Central memory CD8-positive, alpha-beta T cell (primary cell): ENCODE measurements around the gene MEA1.

Experiments used
- ATAC-seq: fragments of 150-1000 bp; cut with Tn5 transposase; replicated peaks from 2 replicates; pipeline ENCODE4 v1.10.0; 2022; ENCODE audit warnings: mild to moderate bottlenecking, moderate FRiP score, moderate number of reproducible peaks; ENCODE audit not compliant: poor library complexity, severe bottlenecking; ENCODE audit errors: extremely low read depth
- DNase-seq, 2 donors: peaks; one replicate each; pipeline ENCODE4 v3.0.0; 2021; ENCODE audit warnings: low spot score in 2 of 2
- H3K27ac Mint-ChIP-seq: one replicate; pipeline ENCODE4 v1.8.0; 2022; ENCODE audit warnings: low read depth, mild to moderate bottlenecking, moderate library complexity, mixed read lengths
- H3K27me3 Mint-ChIP-seq: one replicate; pipeline ENCODE4 v1.8.0; 2022; ENCODE audit warnings: mixed read lengths
- H3K36me3 Mint-ChIP-seq: one replicate; pipeline ENCODE4 v1.8.0; 2022; ENCODE audit warnings: mild to moderate bottlenecking, moderate library complexity, mixed read lengths; ENCODE audit not compliant: insufficient read depth
- H3K4me1 Mint-ChIP-seq: one replicate; pipeline ENCODE4 v1.8.0; 2022; ENCODE audit warnings: mixed read lengths
- H3K4me3 Mint-ChIP-seq: one replicate; pipeline ENCODE4 v1.8.0; 2022; ENCODE audit warnings: mild to moderate bottlenecking, moderate library complexity, mixed read lengths
- H3K9me3 Mint-ChIP-seq: one replicate; pipeline ENCODE4 v1.8.0; 2022; ENCODE audit warnings: mixed read lengths

MEA1 gene

GRCh38 chr6:42989923-42990322, 23.8 kb downstream of the MEA1 start:
- Mint-ChIP-seq H3K36me3 (peaks cover 14% of the 10 kb centered on the region), H3K9me3 (no peaks in the 10 kb centered on the region), H3K4me1 (peaks cover 55% of the 10 kb centered on the region), H3K4me3 (no peak overlapping the region), H3K27ac (peak overlapping the region; percentile 35), H3K27me3 (no peaks in the 10 kb centered on the region)
- ATAC-seq (no peak), DNase-seq (no peak)

- peaks cover 62% of the 10 kb centered on the region for H3K4me1 Mint-ChIP-seq
- peaks cover 16% of the 10 kb centered on the region for H3K36me3 Mint-ChIP-seq
- DNase-seq (no peak), ATAC-seq (no peak)
- H3K27me3 Mint-ChIP-seq = no peaks in the 10 kb centered on the region
- H3K4me3 Mint-ChIP-seq = no peak overlapping the region
- H3K9me3 Mint-ChIP-seq = no peaks in the 10 kb centered on the region
- H3K27ac Mint-ChIP-seq = no peak overlapping the region
Measured at GRCh38 chr6:42988486-42989020, 25.2 kb downstream of the MEA1 start.

- Mint-ChIP-seq H3K9me3 (no peaks in the 10 kb centered on the region), H3K27me3 (no peaks in the 10 kb centered on the region), H3K4me3 (no peak overlapping the region), H3K36me3 (peaks cover 14% of the 10 kb centered on the region), H3K27ac (no peak overlapping the region), H3K4me1 (peaks cover 62% of the 10 kb centered on the region)
- DNase-seq (no peak), ATAC-seq (no peak)
Measured at GRCh38 chr6:42987533-42988451, 26.0 kb downstream of the MEA1 start.

GRCh38 chr6:42984924-42985475, 28.7 kb downstream of the MEA1 start:
- no peaks in the 10 kb centered on the region for H3K27me3 Mint-ChIP-seq
- H3K9me3 Mint-ChIP-seq = no peaks in the 10 kb centered on the region
- H3K4me3 Mint-ChIP-seq = peak overlapping the region; percentile 89
- ATAC-seq (no peak), DNase-seq (no peak)
- peaks cover 60% of the 10 kb centered on the region for H3K4me1 Mint-ChIP-seq
- peaks cover 12% of the 10 kb centered on the region for H3K36me3 Mint-ChIP-seq
- H3K27ac Mint-ChIP-seq = peak overlapping the region; percentile 90

- H3K27ac Mint-ChIP-seq = peak within 1 kb of the TSS; percentile 90
- peaks cover 15% of the 10 kb centered on the region for H3K36me3 Mint-ChIP-seq
- peaks cover 60% of the 10 kb centered on the region for H3K4me1 Mint-ChIP-seq
- ATAC-seq (peak; percentile 96), DNase-seq (peak; percentile 96 to 98)
- no peaks in the 10 kb centered on the region for H3K27me3 Mint-ChIP-seq
- H3K9me3 Mint-ChIP-seq = no peaks in the 10 kb centered on the region
- H3K4me3 Mint-ChIP-seq = peak within 1 kb of the TSS; percentile 89
Measured at GRCh38 chr6:42984001-42984923, 29.5 kb downstream of the MEA1 start, which contains the start of gene PPP2R5D. Gene PPP2R5D (plus strand): TSS chr6:42984570. CDS start chr6:42984678, 108 bp downstream.

- Mint-ChIP-seq H3K36me3 (peaks cover 23% of the 10 kb centered on the region), H3K9me3 (no peaks in the 10 kb centered on the region), H3K4me3 (no peak overlapping the region), H3K27me3 (no peaks in the 10 kb centered on the region), H3K4me1 (peaks cover 52% of the 10 kb centered on the region), H3K27ac (no peak overlapping the region)
- DNase-seq (no peak), ATAC-seq (no peak)
Measured at GRCh38 chr6:42981836-42982235, 31.9 kb downstream of the MEA1 start.

GRCh38 chr6:42979523-42980177, 34.1 kb downstream of the MEA1 start:
- DNase-seq = peak in 1 of 2 donors; percentile 15
- Mint-ChIP-seq H3K27me3 (no peaks in the 10 kb centered on the region), H3K36me3 (peaks cover 21% of the 10 kb centered on the region), H3K4me1 (peaks cover 43% of the 10 kb centered on the region), H3K27ac (peak overlapping the region; percentile 93), H3K9me3 (no peaks in the 10 kb centered on the region), H3K4me3 (peak overlapping the region; percentile 89)
- ATAC-seq = peak; percentile 11

- Mint-ChIP-seq H3K27ac (peak within 1 kb of the TSS; percentile 93), H3K27me3 (no peaks in the 10 kb centered on the region), H3K9me3 (no peaks in the 10 kb centered on the region), H3K36me3 (peaks cover 16% of the 10 kb centered on the region), H3K4me3 (peak within 1 kb of the TSS; percentile 89), H3K4me1 (peaks cover 42% of the 10 kb centered on the region)
- DNase-seq = peak; percentile 82 to 86
- ATAC-seq = peak; percentile 98
Measured at GRCh38 chr6:42978839-42979522, 34.8 kb downstream of the MEA1 start, which contains the start of gene PEX6. Gene PEX6 (minus strand): TSS chr6:42979181. CDS start chr6:42979150, 31 bp downstream.

- H3K4me3 Mint-ChIP-seq = peak overlapping the region; percentile 89
- no peak for ATAC-seq
- no peaks in the 10 kb centered on the region for H3K9me3 Mint-ChIP-seq
- peaks cover 41% of the 10 kb centered on the region for H3K4me1 Mint-ChIP-seq
- H3K27me3 Mint-ChIP-seq = no peaks in the 10 kb centered on the region
- peak overlapping the region; percentile 93 for H3K27ac Mint-ChIP-seq
- no peak for DNase-seq
- peaks cover 16% of the 10 kb centered on the region for H3K36me3 Mint-ChIP-seq
Measured at GRCh38 chr6:42978487-42978838, 35.3 kb downstream of the MEA1 start.

- no peaks in the 10 kb centered on the region for H3K27me3 Mint-ChIP-seq
- H3K4me3 Mint-ChIP-seq = no peak overlapping the region
- DNase-seq (no peak), ATAC-seq (no peak)
- H3K27ac Mint-ChIP-seq = peak overlapping the region; percentile 55
- H3K9me3 Mint-ChIP-seq = no peaks in the 10 kb centered on the region
- H3K4me1 Mint-ChIP-seq = peaks cover 40% of the 10 kb centered on the region
- H3K36me3 Mint-ChIP-seq = peaks cover 14% of the 10 kb centered on the region
Measured at GRCh38 chr6:42974919-42975505, 38.7 kb downstream of the MEA1 start.

GRCh38 chr6:42973926-42974325, 39.8 kb downstream of the MEA1 start:
- Mint-ChIP-seq H3K9me3 (no peaks in the 10 kb centered on the region), H3K27me3 (no peaks in the 10 kb centered on the region), H3K36me3 (peaks cover 7% of the 10 kb centered on the region), H3K27ac (no peak overlapping the region), H3K4me1 (peaks cover 29% of the 10 kb centered on the region), H3K4me3 (no peak overlapping the region)
- DNase-seq (no peak), ATAC-seq (no peak)
